ACC112 (cell line): Measurements from ENCODE around the gene KRTAP5-8.
"Not testable (repeated sequence)": the region's sequence is repeated elsewhere in the genome, so short reads cannot be mapped to it uniquely, and the experiment has no call there.

ENCODE experiments used
- H2AFZ ChIP-seq: fragments of 200-600 bp; sonication (generic); one replicate; pipeline ENCODE4 v1.6.0; 2017; ENCODE audit warnings: antibody characterized with exemption, low read length; ENCODE audit not compliant: unreplicated experiment
- H3K27ac ChIP-seq: fragments of 200-600 bp; sonication (generic); 2 replicates; pipeline ENCODE4 v1.5.1; 2014; ENCODE audit warnings: low read depth, mild to moderate bottlenecking, antibody characterized with exemption, low read length, moderate library complexity
- H3K27me3 ChIP-seq: fragments of 200-600 bp; sonication (generic); 2 replicates; pipeline ENCODE4 v1.6.1; 2014; ENCODE audit warnings: mild to moderate bottlenecking, antibody characterized with exemption, low read length, moderate library complexity, mixed read lengths; ENCODE audit not compliant: insufficient read depth
- H3K36me3 ChIP-seq: fragments of 200-600 bp; sonication (generic); 2 replicates; pipeline ENCODE4 v1.6.1; 2016; ENCODE audit warnings: mild to moderate bottlenecking, antibody characterized with exemption, low read length, moderate library complexity, mixed read lengths; ENCODE audit not compliant: insufficient read depth
- H3K4me1 ChIP-seq: fragments of 200-600 bp; sonication (generic); one replicate; pipeline ENCODE4 v1.6.1; 2016; ENCODE audit warnings: low read length, mixed read lengths; ENCODE audit not compliant: insufficient read depth, unreplicated experiment, control insufficient read depth
- H3K4me3 ChIP-seq: fragments of 200-600 bp; sonication (generic); 2 replicates; pipeline ENCODE4 v1.5.1; 2014; ENCODE audit warnings: mild to moderate bottlenecking, low read depth, low read length
- H3K79me2 ChIP-seq: fragments of 200-600 bp; sonication (generic); one replicate; pipeline ENCODE4 v1.6.0; 2016; ENCODE audit warnings: low read length; ENCODE audit not compliant: control insufficient read depth, unreplicated experiment, insufficient read depth

The KRTAP5-8 gene

GRCh38 chr11:71537977-71538665, at the start of gene KRTAP5-8:
KRTAP5-8 (plus strand) TSS chr11:71538025; CDS start chr11:71538056, 31 bp downstream.
- not testable (repeated sequence) for H3K4me1 ChIP-seq, H3K79me2 ChIP-seq, H2AFZ ChIP-seq, H3K27ac ChIP-seq, H3K36me3 ChIP-seq, H3K4me3 ChIP-seq
- H3K27me3 ChIP-seq, result peaks cover 19% of the 10 kb centered on the region; the same call in 1 of the 2 replicates

GRCh38 chr11:71488681-71489270, 49.0 kb upstream of the KRTAP5-8 start:
- H2AFZ ChIP-seq, result no peak overlapping the region
- no peaks in the 10 kb centered on the region for H3K27me3 ChIP-seq
- H3K4me1 ChIP-seq, result peaks cover 8% of the 10 kb centered on the region
- no peak overlapping the region for H3K4me3 ChIP-seq
- H3K27ac ChIP-seq, result no peak overlapping the region
- peaks cover 10% of the 10 kb centered on the region; the same call in 1 of the 2 replicates for H3K36me3 ChIP-seq
- H3K79me2 ChIP-seq, result no peaks in the 10 kb centered on the region

GRCh38 chr11:71489311-71490043, 48.3 kb upstream of the KRTAP5-8 start:
- H3K79me2 ChIP-seq, result no peaks in the 10 kb centered on the region
- peaks cover 8% of the 10 kb centered on the region for H3K4me1 ChIP-seq
- H3K27ac ChIP-seq, result no peak overlapping the region
- H3K4me3 ChIP-seq, result no peak overlapping the region
- peaks cover 4% of the 10 kb centered on the region; the same call in 1 of the 2 replicates for H3K36me3 ChIP-seq
- no peaks in the 10 kb centered on the region for H3K27me3 ChIP-seq
- H2AFZ ChIP-seq, result no peak overlapping the region

GRCh38 chr11:71490044-71490730, 47.6 kb upstream of the KRTAP5-8 start:
- H3K79me2 ChIP-seq, result no peaks in the 10 kb centered on the region
- no peak overlapping the region for H3K4me3 ChIP-seq

GRCh38 chr11:71490731-71491390, 47.0 kb upstream of the KRTAP5-8 start:
- Histone ChIP-seq H3K27me3 (no peaks in the 10 kb centered on the region), H3K36me3 (peaks cover 4% of the 10 kb centered on the region; the same call in 1 of the 2 replicates), H2AFZ (no peak overlapping the region), H3K4me3 (no peak overlapping the region), H3K4me1 (peaks cover 8% of the 10 kb centered on the region), H3K27ac (no peak overlapping the region), H3K79me2 (no peaks in the 10 kb centered on the region)

More at GRCh38 chr11:71490044-71490730, 47.6 kb upstream of the KRTAP5-8 start:
- Histone ChIP-seq H3K36me3 (peaks cover 4% of the 10 kb centered on the region; the same call in 1 of the 2 replicates), H3K4me1 (peaks cover 8% of the 10 kb centered on the region), H3K27me3 (no peaks in the 10 kb centered on the region), H3K27ac (no peak overlapping the region), H2AFZ (no peak overlapping the region)

GRCh38 chr11:71491531-71491930, 46.3 kb upstream of the KRTAP5-8 start:
- Histone ChIP-seq H2AFZ (no peak overlapping the region), H3K27ac (no peak overlapping the region), H3K4me3 (no peak overlapping the region), H3K4me1 (peaks cover 8% of the 10 kb centered on the region), H3K36me3 (peaks cover under 1% of the 10 kb centered on the region; the same call in 1 of the 2 replicates), H3K79me2 (no peaks in the 10 kb centered on the region), H3K27me3 (no peaks in the 10 kb centered on the region)

- Histone ChIP-seq H3K36me3 (no peaks in the 10 kb centered on the region), H2AFZ (no peak overlapping the region), H3K27ac (no peak overlapping the region)
Measured at GRCh38 chr11:71491940-71492339, 45.9 kb upstream of the KRTAP5-8 start.

GRCh38 chr11:71495286-71496230, 42.3 kb upstream of the KRTAP5-8 start:
- H3K36me3 ChIP-seq, result peaks cover 22% of the 10 kb centered on the region
- no peak overlapping the region for H2AFZ ChIP-seq
- H3K79me2 ChIP-seq, result no peaks in the 10 kb centered on the region
- no peak overlapping the region for H3K27ac ChIP-seq
- no peak overlapping the region for H3K4me3 ChIP-seq
- no peaks in the 10 kb centered on the region for H3K27me3 ChIP-seq
- H3K4me1 ChIP-seq, result no peaks in the 10 kb centered on the region

More at GRCh38 chr11:71491940-71492339, 45.9 kb upstream of the KRTAP5-8 start:
- Histone ChIP-seq H3K4me3 (no peak overlapping the region), H3K4me1 (peaks cover 8% of the 10 kb centered on the region), H3K27me3 (no peaks in the 10 kb centered on the region), H3K79me2 (no peaks in the 10 kb centered on the region)

- Histone ChIP-seq H3K27me3 (no peaks in the 10 kb centered on the region), H3K79me2 (no peaks in the 10 kb centered on the region), H3K4me3 (no peak overlapping the region), H3K27ac (no peak overlapping the region), H3K36me3 (peaks cover 22% of the 10 kb centered on the region), H2AFZ (no peak overlapping the region), H3K4me1 (no peaks in the 10 kb centered on the region)
Measured at GRCh38 chr11:71496421-71496820, 41.4 kb upstream of the KRTAP5-8 start.
